ENCODE results near the gene PCNA. TPM values are rescaled to one million over a fixed set of nuclear protein-coding genes. Genes with fewer than 3 reads are reported as not detected.

The PCNA gene
- total RNA-seq, 4 donors from 2014 or later = 18.3 to 56.7 (median 38.2) TPM

DNA sequence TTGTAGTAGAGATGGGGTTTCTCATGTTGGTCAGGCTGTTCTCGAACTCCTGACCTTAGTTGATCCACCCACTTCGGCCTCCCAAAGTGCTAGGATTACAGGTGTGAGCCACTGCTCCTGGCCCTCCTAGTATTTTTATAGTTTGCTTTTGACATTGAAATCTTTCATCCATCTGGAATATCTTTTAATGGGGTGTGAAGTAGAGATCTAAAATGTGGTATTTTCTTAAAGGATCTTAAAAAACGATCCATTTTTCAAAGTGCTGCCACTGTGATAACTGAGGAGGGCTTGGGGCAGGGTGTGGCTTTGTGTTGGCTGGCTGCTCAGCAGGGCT lies 30.1 kb upstream of the PCNA start:
- Histone ChIP-seq H3K36me3 (no peaks in the 10 kb centered on the region), H3K27me3 (no peaks in the 10 kb centered on the region), H3K4me1 (peaks cover 27 to 90% (median 74%) of the 10 kb centered on the region in 4 donors), H3K27ac (peak overlapping the region; percentile 42 to 65 (median 48)), H3K4me3 (no peak overlapping the region), H3K9me3 (no peaks in the 10 kb centered on the region)
- intact Hi-C loops (cut with DNase I; ENCODE audit: low total_unique reads) (no loop called here), in situ Hi-C loops (cut with MboI; ENCODE audit: low pct_ligation_motif_present in 1 of 4, low pct_unique_long_range_greater_than_20kb in 1 of 4, low sequenced_read_pairs in 3 of 4) (no loop called here)
- no peak for DNase-seq
- no peak for TF ChIP-seq POLR2A (IDR thresholded peaks at IDR 0.05)
- no peak for TF ChIP-seq POLR2AphosphoS5 (IDR thresholded peaks at IDR 0.05)
- TF ChIP-seq EP300 (IDR thresholded peaks at IDR 0.05; ENCODE audit: low read depth) = no peak
- TF ChIP-seq, protein P1, sequence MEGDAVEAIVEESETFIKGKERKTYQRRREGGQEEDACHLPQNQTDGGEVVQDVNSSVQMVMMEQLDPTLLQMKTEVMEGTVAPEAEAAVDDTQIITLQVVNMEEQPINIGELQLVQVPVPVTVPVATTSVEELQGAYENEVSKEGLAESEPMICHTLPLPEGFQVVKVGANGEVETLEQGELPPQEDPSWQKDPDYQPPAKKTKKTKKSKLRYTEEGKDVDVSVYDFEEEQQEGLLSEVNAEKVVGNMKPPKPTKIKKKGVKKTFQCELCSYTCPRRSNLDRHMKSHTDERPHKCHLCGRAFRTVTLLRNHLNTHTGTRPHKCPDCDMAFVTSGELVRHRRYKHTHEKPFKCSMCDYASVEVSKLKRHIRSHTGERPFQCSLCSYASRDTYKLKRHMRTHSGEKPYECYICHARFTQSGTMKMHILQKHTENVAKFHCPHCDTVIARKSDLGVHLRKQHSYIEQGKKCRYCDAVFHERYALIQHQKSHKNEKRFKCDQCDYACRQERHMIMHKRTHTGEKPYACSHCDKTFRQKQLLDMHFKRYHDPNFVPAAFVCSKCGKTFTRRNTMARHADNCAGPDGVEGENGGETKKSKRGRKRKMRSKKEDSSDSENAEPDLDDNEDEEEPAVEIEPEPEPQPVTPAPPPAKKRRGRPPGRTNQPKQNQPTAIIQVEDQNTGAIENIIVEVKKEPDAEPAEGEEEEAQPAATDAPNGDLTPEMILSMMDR (IDR thresholded peaks at IDR 0.05) = no peak
- 86% methylated on average over 2 to 3 of the region's 3 CpGs for WGBS, 2 donors (ENCODE audit: low coverage in 1 of 2)

DNA sequence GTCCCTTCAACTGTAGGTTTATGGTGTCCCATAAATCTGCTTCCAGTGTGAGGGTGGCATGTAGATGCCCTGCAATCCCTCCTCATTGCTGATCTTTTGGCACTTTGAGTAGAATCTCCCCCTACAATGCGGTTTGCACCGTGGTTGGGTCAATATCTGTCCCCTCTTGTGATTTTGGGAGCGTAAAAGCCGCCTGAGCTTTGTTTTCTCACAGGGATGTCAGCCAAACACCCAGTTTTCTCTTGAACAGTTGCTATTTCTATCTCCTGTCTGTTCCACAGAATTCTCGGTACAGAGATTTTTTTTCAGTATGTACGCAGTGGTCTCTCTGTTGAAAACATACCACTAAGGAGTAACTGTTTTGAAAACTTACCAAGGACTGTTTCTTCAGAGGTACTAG lies 28.8 kb upstream of the PCNA start:
- Histone ChIP-seq H3K27me3 (no peaks in the 10 kb centered on the region), H3K4me1 (peaks cover 27 to 81% (median 66%) of the 10 kb centered on the region in 4 donors), H3K36me3 (no peaks in the 10 kb centered on the region), H3K4me3 (no peak overlapping the region), H3K9me3 (no peaks in the 10 kb centered on the region), H3K27ac (peak overlapping the region; percentile 2 to 44 (median 26))
- 52 to 90% methylated on average over 4 to 6 of the region's 6 CpGs for WGBS, 2 donors (ENCODE audit: low coverage in 1 of 2)
- TF ChIP-seq POLR2A (IDR thresholded peaks at IDR 0.05) (no peak), EP300 (IDR thresholded peaks at IDR 0.05; ENCODE audit: low read depth) (no peak), POLR2AphosphoS5 (IDR thresholded peaks at IDR 0.05) (no peak)
- TF ChIP-seq, protein P1 (IDR thresholded peaks at IDR 0.05) = no peak
- intact Hi-C loops (cut with DNase I; ENCODE audit: low total_unique reads) (no loop called here), in situ Hi-C loops (cut with MboI; ENCODE audit: low pct_ligation_motif_present in 1 of 4, low pct_unique_long_range_greater_than_20kb in 1 of 4, low sequenced_read_pairs in 3 of 4) (no loop called here)
- DNase-seq = no peak

DNA sequence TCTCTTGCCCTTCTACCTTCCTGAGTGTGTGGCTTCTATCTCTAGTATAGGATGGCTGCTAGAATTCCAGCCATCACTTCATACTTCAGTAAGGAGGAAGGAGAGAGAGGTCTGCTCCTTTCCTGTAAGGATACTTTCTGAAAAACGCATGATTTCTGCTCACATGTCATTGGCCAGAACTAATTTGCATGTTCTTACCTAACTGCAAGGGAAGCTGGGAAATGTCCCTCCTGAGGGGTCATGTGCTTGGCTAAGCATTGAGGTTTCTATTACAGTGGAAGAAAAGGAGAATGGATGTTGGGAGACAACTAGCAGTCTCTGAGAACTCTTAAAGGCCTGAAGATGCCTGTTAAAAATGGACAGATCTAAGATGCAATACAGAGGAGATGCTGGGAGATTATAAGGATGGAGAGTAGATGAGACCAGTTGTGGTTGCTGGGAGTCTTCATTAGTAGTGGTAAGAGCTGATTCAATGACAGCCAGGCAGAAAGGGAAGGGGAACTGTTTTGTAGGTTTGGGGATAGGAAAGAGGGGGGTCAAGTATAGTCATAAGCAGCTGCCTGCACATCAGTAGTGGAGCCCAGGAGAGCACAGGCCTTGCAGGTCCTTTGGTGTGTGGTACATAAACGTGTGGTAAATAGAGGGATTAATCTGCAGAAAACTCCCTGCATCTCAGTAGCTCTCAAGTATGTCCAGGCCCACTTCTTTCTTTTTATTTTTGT lies 27.3 kb upstream of the PCNA start:
- H3K27me3 ChIP-seq = no peaks in the 10 kb centered on the region
- intact Hi-C loops (cut with DNase I; ENCODE audit: low total_unique reads) (no loop called here), in situ Hi-C loops (cut with MboI; ENCODE audit: low pct_ligation_motif_present in 1 of 4, low pct_unique_long_range_greater_than_20kb in 1 of 4, low sequenced_read_pairs in 3 of 4) (no loop called here)
- no peak for DNase-seq
- no peaks in the 10 kb centered on the region for H3K36me3 ChIP-seq
- H3K27ac ChIP-seq = no peak overlapping the region
- no peak for TF ChIP-seq EP300 (IDR thresholded peaks at IDR 0.05; ENCODE audit: low read depth)
- no peak for TF ChIP-seq POLR2AphosphoS5 (IDR thresholded peaks at IDR 0.05)
- TF ChIP-seq POLR2A (IDR thresholded peaks at IDR 0.05) = no peak
- TF ChIP-seq, protein P1 (IDR thresholded peaks at IDR 0.05) = no peak
- 43 to 70% methylated on average over 1 to 2 of the region's 2 CpGs for WGBS, 2 donors (ENCODE audit: low coverage in 1 of 2)
- peaks cover 27 to 80% (median 56%) of the 10 kb centered on the region in 4 donors for H3K4me1 ChIP-seq
- H3K4me3 ChIP-seq = no peak overlapping the region
- no peaks in the 10 kb centered on the region for H3K9me3 ChIP-seq

DNA sequence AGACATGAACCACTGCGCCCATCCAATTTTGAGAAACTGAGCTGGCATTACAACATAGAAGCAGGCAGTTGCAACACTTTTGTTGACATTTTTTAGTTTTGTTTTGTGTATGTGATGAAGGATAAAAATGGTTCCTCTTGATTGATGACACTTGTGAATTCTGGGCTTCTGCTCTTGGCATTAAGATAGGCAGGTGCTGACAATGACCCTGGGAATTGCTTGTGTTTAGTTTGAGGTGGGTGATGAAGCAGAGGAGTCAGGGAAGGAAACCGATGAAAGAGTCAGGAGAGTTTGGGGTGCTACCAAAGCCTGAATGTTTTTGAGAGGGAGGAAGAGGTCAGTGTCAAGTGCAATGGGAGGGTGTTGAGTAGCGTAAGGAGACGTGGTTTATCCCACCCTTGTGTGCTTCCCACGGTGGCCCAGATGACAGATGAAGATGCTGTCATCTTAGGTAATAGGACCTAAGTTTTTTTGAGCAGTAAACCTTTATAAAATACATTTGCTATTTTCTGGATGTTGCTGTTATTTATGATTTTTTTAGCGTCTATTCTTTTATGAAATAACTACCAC lies 26.4 kb upstream of the PCNA start:
- intact Hi-C loops (cut with DNase I; ENCODE audit: low total_unique reads) (no loop called here), in situ Hi-C loops (cut with MboI; ENCODE audit: low pct_ligation_motif_present in 1 of 4, low pct_unique_long_range_greater_than_20kb in 1 of 4, low sequenced_read_pairs in 3 of 4) (no loop called here)
- no peaks in the 10 kb centered on the region for H3K36me3 ChIP-seq
- WGBS, 2 donors (ENCODE audit: low coverage in 1 of 2) = 74 to 86% methylated on average over 6 of the region's 6 CpGs
- H3K4me3 ChIP-seq = no peak overlapping the region
- H3K27me3 ChIP-seq = no peaks in the 10 kb centered on the region
- no peak for DNase-seq
- no peak overlapping the region for H3K27ac ChIP-seq
- H3K4me1 ChIP-seq = peaks cover 33 to 83% (median 57%) of the 10 kb centered on the region in 4 donors
- TF ChIP-seq POLR2AphosphoS5 (IDR thresholded peaks at IDR 0.05) (no peak), EP300 (IDR thresholded peaks at IDR 0.05; ENCODE audit: low read depth) (no peak), POLR2A (IDR thresholded peaks at IDR 0.05) (no peak)
- TF ChIP-seq, protein P1 (IDR thresholded peaks at IDR 0.05) = no peak
- no peaks in the 10 kb centered on the region for H3K9me3 ChIP-seq

All from transverse colon (tissue), 4 donors.